ENCODE data around the gene PDLIM4. TPM values are rescaled to one million over a fixed set of nuclear protein-coding genes. Genes with fewer than 3 reads are reported as not detected.

The PDLIM4 gene
- total and polyA plus RNA-seq, 2 experiments from 2014 or later: 84.4 to 156 TPM

DNA sequence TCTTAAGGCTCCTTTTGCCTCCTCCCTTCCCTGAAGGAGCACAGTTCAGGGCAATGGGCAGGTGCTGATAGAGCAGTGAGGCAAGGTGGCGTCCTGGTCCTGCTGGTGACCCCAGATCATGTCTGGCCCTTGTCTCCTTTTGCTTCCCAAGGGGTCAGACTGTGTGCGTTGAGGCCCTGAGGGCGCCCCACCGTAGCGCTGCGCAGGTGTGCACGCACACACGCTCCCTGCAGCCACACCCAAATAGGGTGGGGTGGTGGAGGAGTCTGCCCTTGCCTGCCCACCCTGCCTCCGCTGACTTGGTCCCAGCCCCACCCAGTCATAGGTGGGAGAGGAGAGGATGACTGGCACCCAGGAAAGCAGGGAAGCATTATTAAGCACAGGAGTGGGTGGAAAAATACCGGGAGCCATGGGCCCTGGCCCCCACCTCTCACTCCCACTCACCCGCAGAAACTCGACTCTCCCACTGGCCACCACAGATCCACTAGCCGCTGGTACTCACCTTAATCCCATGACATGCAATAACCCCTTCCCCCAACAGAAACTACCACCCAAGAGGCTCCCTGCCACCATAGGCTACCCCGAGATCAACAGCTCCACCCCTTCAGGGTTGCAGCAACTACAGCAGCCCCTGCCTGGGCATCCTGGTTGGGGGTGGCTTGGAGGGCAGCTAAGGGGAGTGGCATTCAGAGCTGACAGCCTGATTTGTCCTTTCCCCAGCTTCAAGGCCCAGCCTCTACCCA is 16.7 kb downstream of the PDLIM4 start:
- Histone ChIP-seq H3K36me3 (ENCODE audit: low read depth) (peaks cover 16% of the 10 kb centered on the region; the same call in 1 of the 2 replicates), H3K27ac (no peak overlapping the region), H4K20me1 (ENCODE audit: insufficient read depth) (no peaks in the 10 kb centered on the region), H3K4me2 (ENCODE audit: unreplicated experiment) (no peak overlapping the region), H2AFZ (no peak overlapping the region), H3K4me3 (no peak overlapping the region), H3K27me3 (replicated peaks; ENCODE audit: insufficient read depth) (no peaks in the 10 kb centered on the region), H3F3A (ENCODE audit: insufficient read depth) (peaks cover 15% of the 10 kb centered on the region), H3K79me2 (ENCODE audit: insufficient read depth) (no peaks in the 10 kb centered on the region), H3K9me2 (ENCODE audit: insufficient read depth) (no peaks in the 10 kb centered on the region), H3K9ac (no peak overlapping the region), H3K9me3 (ENCODE audit: low read depth) (no peaks in the 10 kb centered on the region), H3K4me1 (ENCODE audit: insufficient read depth) (peaks cover 4% of the 10 kb centered on the region)
- in situ Hi-C loops (cut with MboI): no loop called here
- 94 to 95% methylated on average over 14 of the region's 14 CpGs for WGBS, 2 experiments (ENCODE audit: low coverage in 1 of 2, low lambda C conversion rate in 2 of 2, missing lambda C conversion rate in 2 of 2)
- TF ChIP-seq EZH2phosphoT487 (IDR thresholded peaks at IDR 0.05; ENCODE audit: insufficient read depth, low read depth) (no peak), EZH2 (IDR thresholded peaks at IDR 0.05; ENCODE audit: insufficient read depth, poor library complexity, severe bottlenecking) (no peak)
- no peak for DNase-seq

DNA sequence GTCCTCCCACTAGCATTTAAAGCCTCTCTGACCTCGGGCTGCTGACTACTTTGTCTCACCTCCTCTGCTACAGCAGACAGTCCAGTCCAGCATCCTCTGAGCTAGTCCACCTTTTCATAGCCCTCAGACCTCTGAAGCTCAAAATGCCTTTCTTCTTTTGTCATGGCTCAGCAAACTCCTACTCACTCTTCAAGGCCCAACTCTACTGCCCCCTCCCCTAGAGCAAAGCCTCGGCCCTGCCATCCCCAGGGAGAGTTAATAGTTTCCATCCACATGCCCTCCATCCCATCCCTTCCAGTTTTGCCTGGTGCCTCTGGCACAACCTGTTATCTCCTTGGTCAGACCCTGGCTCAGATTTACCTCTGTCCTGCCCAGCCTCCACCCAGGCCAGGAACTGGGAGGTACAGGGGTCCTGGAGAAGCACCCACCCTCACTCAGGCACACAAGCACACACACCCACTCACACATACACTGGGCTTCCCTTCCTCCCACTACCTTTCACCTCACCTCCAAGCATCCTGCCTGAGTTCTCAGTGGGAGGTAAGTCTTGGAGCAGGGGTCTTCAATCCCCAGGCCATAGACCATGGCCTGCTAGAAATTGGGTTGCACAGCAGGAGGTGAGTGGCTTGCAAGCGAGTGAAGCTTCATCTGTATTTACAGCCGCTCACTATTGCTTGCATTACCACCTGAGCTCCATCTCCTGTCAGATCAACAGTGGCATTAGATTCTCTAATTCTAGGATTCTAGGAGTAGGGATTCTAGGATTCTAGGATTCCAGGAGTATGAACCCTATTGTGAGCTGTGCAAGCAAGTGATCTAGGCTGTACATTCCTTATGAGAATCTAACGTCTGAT is 18.1 kb downstream of the PDLIM4 start:
- H4K20me1 ChIP-seq (ENCODE audit: insufficient read depth): no peaks in the 10 kb centered on the region
- H3K9me3 ChIP-seq (ENCODE audit: low read depth): no peaks in the 10 kb centered on the region
- in situ Hi-C loops (cut with MboI): no loop called here
- no peak overlapping the region for H2AFZ ChIP-seq
- H3K4me2 ChIP-seq (ENCODE audit: unreplicated experiment): no peak overlapping the region
- no peaks in the 10 kb centered on the region for H3K79me2 ChIP-seq (ENCODE audit: insufficient read depth)
- TF ChIP-seq EZH2 (IDR thresholded peaks at IDR 0.05; ENCODE audit: insufficient read depth, poor library complexity, severe bottlenecking) (no peak), EZH2phosphoT487 (IDR thresholded peaks at IDR 0.05; ENCODE audit: insufficient read depth, low read depth) (no peak)
- H3K4me3 ChIP-seq: no peak overlapping the region
- 63 to 69% methylated on average over 5 of the region's 5 CpGs for WGBS, 2 experiments (ENCODE audit: low coverage in 1 of 2, low lambda C conversion rate in 2 of 2, missing lambda C conversion rate in 2 of 2)
- H3K9me2 ChIP-seq (ENCODE audit: insufficient read depth): no peaks in the 10 kb centered on the region
- H3K9ac ChIP-seq: no peak overlapping the region
- H3K36me3 ChIP-seq (ENCODE audit: low read depth): peaks cover 16% of the 10 kb centered on the region; the same call in 1 of the 2 replicates
- no peak overlapping the region for H3K27ac ChIP-seq
- no peaks in the 10 kb centered on the region for H3K4me1 ChIP-seq (ENCODE audit: insufficient read depth)
- no peaks in the 10 kb centered on the region for H3K27me3 ChIP-seq (replicated peaks; ENCODE audit: insufficient read depth)
- H3F3A ChIP-seq (ENCODE audit: insufficient read depth): peaks cover 15% of the 10 kb centered on the region
- DNase-seq: no peak

DNA sequence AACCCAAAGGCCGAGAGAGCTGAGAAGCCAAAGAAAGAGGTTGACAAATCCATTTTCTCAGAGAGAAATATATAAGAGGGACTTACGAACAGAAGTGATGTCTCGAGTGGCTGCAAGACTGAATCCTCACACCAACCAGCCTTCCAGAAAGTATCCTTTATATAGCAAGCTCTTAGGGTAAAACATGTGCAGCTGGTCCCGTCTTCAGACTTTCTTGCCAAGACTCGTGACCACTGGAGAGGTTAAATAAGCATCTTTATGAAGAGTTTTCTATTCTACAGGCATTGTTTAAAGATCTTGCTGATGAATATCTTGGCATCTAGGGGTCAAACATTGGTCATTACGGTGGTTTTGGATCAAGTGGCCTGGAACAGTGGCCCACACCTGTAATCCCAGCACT is 19.8 kb downstream of the PDLIM4 start:
- WGBS, 2 experiments (ENCODE audit: low coverage in 1 of 2, low lambda C conversion rate in 2 of 2, missing lambda C conversion rate in 2 of 2): 82 to 88% methylated on average over 6 of the region's 6 CpGs
- H3K9me2 ChIP-seq (ENCODE audit: insufficient read depth): no peaks in the 10 kb centered on the region
- DNase-seq: no peak
- TF ChIP-seq EZH2phosphoT487 (IDR thresholded peaks at IDR 0.05; ENCODE audit: insufficient read depth, low read depth) (no peak), EZH2 (IDR thresholded peaks at IDR 0.05; ENCODE audit: insufficient read depth, poor library complexity, severe bottlenecking) (no peak)
- no peak overlapping the region for H3K4me2 ChIP-seq (ENCODE audit: unreplicated experiment)
- no peaks in the 10 kb centered on the region for H4K20me1 ChIP-seq (ENCODE audit: insufficient read depth)
- H3K4me1 ChIP-seq (ENCODE audit: insufficient read depth): no peaks in the 10 kb centered on the region
- peaks cover 10% of the 10 kb centered on the region; the same call in 1 of the 2 replicates for H3K36me3 ChIP-seq (ENCODE audit: low read depth)
- H3K27ac ChIP-seq: no peak overlapping the region
- in situ Hi-C loops (cut with MboI): no loop called here
- no peaks in the 10 kb centered on the region for H3K27me3 ChIP-seq (replicated peaks; ENCODE audit: insufficient read depth)
- H3F3A ChIP-seq (ENCODE audit: insufficient read depth): peaks cover 15% of the 10 kb centered on the region
- no peak overlapping the region for H2AFZ ChIP-seq
- no peak overlapping the region for H3K9ac ChIP-seq
- no peaks in the 10 kb centered on the region for H3K9me3 ChIP-seq (ENCODE audit: low read depth)
- H3K79me2 ChIP-seq (ENCODE audit: insufficient read depth): no peaks in the 10 kb centered on the region
- H3K4me3 ChIP-seq: no peak overlapping the region

DNA sequence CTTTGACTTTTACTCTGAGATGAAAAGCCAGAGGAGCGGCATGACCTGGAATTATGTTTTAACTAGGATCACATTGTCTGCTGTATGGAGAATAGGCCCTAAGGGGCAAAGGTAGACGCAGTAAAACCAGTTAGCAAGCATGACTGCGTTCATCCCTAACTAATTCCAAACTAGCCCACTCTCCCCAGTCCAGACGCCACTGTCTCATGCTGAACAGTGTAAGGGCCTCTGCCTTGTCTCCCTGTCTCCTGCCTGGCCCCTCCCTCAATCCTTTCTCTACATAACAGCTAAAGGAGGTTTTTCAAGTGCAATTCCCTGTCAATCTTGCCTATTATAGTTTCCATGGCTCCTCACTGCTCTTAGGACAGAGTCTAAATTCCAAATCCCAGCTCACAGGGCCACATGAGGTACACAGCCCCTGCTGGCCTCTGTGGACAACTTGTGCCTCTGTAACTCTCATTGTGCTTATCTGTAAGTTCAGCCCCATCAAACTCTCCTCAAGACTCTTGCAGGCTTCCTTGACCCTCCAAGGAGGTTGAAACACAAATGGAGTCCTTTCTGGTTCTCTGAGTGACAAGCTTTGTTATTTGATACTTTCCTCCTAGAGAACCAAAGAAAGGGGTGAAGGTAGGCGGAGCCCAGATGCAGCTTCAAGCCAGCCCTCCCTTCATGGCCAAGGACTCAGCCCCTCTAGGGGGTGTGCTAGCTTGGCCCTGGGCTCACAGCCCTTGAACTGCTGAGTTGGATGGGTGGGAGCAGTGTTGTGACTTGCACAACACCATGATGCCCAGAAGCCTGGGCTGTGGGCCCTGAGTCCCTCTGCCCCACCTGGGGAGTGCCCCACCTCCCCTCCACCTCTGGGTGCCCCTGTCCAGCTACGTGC is 20.7 kb downstream of the PDLIM4 start:
- WGBS, 2 experiments (ENCODE audit: low coverage in 1 of 2, low lambda C conversion rate in 2 of 2, missing lambda C conversion rate in 2 of 2): 81 to 87% methylated on average over 6 of the region's 6 CpGs
- TF ChIP-seq EZH2phosphoT487 (IDR thresholded peaks at IDR 0.05; ENCODE audit: insufficient read depth, low read depth) (no peak), EZH2 (IDR thresholded peaks at IDR 0.05; ENCODE audit: insufficient read depth, poor library complexity, severe bottlenecking) (no peak)

More for the DNA sequence above, 20.7 kb downstream of the PDLIM4 start:
- Histone ChIP-seq H3K79me2 (ENCODE audit: insufficient read depth) (no peaks in the 10 kb centered on the region), H3K36me3 (ENCODE audit: low read depth) (peaks cover 6% of the 10 kb centered on the region; the same call in 1 of the 2 replicates), H4K20me1 (ENCODE audit: insufficient read depth) (no peaks in the 10 kb centered on the region), H3K27ac (no peak overlapping the region), H3K4me3 (no peak overlapping the region), H3K9me2 (ENCODE audit: insufficient read depth) (no peaks in the 10 kb centered on the region), H3F3A (ENCODE audit: insufficient read depth) (peaks cover 12% of the 10 kb centered on the region), H2AFZ (no peak overlapping the region), H3K9ac (no peak overlapping the region), H3K27me3 (replicated peaks; ENCODE audit: insufficient read depth) (no peaks in the 10 kb centered on the region), H3K9me3 (ENCODE audit: low read depth) (no peaks in the 10 kb centered on the region), H3K4me1 (ENCODE audit: insufficient read depth) (no peaks in the 10 kb centered on the region), H3K4me2 (ENCODE audit: unreplicated experiment) (no peak overlapping the region)
- no peak for DNase-seq
- in situ Hi-C loops (cut with MboI): no loop called here

All from GM23248 (cell line).